GM18867 (cell line): ENCODE measurements around the gene SUN2.

Source experiments
- ATAC-seq: cut with Tn5 transposase; IDR thresholded peaks from one replicate; pipeline ENCODE4 v1.9.1; 2021; ENCODE audit warnings: mild to moderate bottlenecking, moderate library complexity; ENCODE audit not compliant: unreplicated experiment

Gene SUN2

DNA sequence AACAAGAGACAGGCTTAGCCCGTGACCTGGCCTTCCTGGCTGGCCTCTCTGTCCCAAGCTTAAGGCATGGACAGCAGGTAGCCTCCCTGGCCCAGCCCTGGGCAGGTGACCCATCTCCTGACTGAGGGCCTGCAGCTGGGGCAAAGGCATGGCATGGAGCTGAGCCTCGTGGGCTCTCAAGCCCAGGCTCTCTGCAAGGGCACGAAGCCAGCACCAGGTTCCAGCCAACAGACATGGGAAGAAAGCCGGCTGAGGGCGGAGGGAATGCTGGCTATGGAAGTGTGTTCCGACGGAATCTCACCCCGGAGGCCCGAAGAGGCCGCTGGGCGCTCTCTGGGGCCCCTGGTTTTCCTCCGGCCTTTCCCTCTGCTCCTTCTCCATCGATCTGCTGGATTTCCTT lies 25.2 kb upstream of the SUN2 start:
- ATAC-seq = no peak

DNA sequence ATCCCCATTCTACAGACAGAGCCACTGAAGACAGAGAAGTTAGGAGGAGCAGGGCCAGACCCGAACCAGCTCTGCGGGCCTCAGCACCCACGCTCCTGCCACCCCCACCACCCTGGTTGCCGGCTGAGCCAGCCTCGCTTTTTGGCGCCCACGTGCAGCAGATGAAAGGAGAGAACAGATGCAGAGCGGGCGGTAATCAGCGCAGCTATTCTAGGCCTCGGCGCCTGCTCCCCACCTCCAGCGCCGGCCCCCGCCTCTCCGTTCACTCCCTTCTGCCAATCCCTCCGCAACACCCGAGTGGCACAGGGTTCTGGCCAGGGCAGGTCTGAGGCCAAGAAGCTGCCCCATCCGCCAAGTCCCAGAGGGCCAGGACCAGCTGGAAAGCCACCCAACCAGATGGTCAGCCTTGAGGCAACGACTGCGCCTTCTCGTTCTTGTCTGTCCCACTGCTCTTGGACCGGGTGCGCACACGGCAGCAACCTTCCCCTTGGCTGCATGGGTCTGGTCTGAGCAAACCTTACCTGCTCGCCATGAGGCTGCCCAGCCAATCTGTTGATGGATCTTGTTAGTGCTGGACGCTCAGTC lies 21.4 kb upstream of the SUN2 start:
- no peak for ATAC-seq

- no peak for ATAC-seq
These were observed 20.3 kb upstream of the SUN2 start for GRCh38 chr22:38776086-38776485.

DNA sequence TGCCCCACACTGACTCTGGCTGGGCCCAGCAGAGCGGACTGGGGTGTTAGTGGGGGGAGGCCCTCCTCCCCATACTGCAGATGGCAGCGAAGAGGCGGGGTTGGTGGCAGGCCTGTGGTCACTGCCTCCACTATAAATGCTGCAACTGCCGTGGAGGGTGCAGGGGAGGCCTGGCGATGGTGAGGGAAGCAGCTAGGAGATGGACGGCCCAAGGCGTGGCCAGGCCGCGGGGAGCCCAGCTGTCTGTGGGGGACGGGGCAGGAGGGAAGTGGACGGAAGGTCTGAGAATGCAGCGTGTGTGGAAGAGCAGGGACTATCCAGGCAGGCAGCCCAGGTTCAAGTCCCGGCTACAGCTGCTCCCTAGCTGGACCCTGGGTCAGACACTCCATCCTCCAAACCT lies 19.9 kb upstream of the SUN2 start:
- ATAC-seq = no peak

DNA sequence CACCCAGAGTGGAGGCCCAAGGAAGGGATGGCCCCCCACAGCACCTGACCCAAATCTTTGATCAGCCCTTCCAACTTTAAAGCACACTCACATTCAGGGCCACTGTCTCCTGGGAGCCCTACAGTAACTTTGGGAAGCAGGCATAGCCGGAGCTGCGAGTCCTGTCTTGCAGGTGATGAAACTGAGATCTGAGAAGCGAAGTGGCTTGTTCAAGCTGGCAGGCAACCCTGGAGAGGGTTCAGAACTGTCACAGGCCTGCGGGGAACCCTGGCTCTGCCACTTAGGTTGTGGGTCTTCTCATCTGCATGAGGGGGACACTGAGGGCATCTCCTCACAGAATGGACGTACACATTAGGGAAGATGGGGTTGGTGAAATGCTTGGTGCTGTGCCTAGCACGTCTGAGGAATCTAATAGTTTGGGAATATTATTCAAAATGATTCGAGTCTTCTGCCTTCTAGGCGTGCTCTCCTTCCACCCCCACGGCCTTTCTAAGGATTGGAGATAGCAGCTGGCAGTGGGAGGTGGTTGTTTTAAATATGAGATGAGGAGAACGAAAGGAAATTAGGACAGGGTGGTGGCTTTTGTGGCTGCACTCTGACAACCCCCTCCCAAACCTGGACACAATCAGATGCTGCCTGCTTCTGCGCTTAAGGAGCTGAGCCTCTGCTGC lies 18.8 kb upstream of the SUN2 start:
- ATAC-seq = no peak

DNA sequence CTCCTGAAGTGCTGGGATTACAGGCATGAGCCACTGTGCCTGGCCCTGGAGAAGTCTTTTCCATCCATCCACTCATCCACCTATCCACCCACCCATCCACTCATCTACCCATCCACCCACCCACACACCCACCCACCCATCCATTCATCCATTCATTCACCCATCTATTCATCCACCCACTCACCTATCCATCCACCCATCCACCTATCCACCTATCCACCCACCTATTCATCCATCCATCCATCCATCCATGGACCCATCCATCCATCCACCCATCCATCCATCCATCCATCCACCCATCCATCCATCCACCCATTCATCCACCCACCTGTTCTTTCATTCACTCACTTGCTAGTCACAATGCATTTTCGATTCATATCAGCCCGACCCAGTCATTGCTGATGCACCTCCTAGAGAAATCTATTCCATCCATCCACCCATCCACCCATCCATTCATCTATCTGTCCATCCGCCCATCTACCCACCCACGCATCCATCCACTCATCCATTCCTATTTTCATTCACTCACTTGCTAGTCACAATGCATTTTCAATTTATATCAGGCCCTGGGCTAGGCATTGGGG lies 17.7 kb upstream of the SUN2 start:
- no peak for ATAC-seq

DNA sequence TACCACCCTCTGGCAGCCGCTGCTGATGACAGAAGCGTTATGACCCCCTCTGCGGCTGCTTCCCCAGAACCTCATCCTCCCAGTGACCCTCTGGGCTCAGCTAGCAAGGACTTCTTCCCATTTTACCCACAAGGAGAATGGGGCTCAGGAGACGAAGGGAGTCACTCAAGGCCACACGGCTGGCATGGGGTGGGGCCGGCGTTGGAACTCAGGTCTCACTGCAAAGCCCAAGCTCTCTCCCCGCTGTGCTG lies 16.8 kb upstream of the SUN2 start:
- no peak for ATAC-seq

DNA sequence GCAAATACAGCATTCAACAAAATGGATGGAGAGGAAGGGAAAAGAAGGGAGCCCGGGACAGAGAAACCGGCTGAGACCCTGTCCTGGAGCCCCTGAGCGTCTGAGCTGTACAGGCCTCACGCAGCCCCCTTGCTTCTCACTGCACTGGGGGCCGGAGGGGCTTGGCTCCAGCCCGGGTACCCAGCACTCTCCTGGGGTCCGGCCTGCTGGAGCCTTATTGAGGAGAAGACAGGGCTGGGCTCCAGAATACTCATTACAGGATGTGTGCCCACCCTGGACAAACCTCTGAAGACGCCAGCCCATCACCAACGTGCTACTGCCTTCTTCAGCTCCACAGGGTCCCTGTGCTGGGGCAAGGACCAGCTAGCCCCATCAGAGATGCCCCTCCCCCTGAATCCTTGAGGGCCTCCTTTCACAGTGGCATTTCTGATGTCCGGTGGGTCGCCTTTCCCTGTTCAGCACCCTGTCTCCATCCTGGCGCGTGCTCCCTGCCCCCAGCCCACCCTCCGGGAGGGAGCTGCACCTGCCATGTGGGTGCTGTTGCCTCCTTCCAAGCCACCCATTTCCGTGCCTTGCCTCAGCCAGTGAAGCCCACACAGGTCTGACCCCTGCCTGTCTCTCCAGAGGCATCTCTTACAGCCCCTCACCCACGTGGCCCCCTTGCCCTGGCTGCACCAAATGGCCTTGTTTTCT lies 14.6 kb upstream of the SUN2 start:
- no peak for ATAC-seq

DNA sequence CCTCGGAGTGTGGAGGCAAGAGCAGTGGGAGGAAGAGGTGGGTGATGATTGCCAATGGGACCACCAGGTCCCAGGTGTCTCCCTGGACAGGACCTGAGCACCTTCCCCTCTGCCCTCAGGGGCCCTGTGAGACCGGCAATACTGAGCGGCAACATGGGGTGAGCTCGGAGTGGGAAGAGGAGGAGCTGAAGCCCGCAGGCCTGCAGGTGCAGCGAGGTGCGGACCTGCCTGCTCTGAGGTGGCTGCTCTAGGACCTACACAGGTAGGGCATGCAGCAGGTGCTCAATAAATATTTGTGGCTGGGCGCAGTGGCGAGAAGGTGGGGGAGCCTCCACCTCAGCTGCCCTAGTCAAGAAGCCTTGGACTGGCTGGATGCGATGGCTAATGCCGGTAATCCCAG lies 12.2 kb upstream of the SUN2 start:
- no peak for ATAC-seq

- no peak for ATAC-seq
These were observed 11.5 kb upstream of the SUN2 start for GRCh38 chr22:38767313-38767712.

DNA sequence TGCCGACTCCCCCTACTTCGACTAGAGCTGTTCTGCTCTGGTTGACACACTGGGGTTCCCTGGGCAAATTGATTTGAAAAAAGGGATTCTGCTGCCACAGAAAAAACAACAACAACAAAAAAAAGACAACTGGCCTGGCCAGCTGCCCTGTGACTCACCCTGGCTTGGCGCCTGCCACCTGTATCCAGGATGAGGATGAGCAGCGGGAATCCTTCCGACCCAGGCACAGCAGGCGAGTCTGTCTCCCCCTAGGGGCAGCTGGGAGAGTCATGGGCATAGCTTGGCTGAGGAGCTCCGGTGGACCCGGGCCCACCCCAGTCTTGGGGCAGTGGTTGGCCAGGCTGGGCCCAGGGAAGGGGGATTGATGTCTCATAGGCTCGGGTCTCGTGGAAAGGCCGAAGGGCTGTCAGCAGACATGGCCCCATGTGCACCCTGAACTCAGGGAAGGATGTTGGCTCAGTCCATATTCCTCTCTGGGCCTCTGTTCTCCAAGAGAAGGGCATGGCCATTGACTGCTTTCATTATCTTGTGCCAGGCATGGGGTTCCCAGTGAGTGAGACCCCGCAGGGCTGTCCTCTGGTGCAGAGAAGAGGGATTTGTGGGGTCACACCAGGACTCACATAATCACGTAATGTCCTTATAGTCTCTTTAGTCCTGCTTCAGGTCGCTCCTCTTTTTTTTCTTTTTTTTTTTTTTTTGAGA lies 10.4 kb upstream of the SUN2 start:
- ATAC-seq = no peak

DNA sequence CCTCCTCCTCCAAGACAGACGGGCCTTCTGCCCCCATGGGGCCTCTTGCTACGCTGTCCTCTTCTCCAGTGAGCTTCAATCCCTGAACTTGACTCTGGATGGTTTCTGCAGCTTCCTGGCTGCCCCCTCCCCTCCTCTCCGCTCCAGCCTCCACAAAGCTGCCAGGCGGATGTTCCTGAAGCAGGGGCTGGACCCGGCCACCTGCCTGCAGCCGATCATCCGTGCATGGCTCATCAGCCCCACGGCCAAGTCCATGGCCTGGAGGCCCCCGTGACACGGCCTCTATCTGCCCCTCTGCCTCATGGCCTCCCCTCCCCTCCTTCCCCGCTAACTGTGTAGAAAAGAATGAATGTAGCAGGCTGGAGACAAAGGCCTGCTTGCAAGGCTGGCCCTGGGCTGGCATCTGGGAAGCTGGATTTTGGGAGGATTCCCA lies 6.8 kb upstream of the SUN2 start:
- ATAC-seq = no peak

- ATAC-seq = no peak
These were observed 5.7 kb upstream of the SUN2 start for GRCh38 chr22:38761202-38762162.

- no peak for ATAC-seq
These were observed 4.8 kb upstream of the SUN2 start for GRCh38 chr22:38760477-38761201.

- ATAC-seq = no peak
These were observed 3.2 kb upstream of the SUN2 start for GRCh38 chr22:38759005-38759404.

DNA sequence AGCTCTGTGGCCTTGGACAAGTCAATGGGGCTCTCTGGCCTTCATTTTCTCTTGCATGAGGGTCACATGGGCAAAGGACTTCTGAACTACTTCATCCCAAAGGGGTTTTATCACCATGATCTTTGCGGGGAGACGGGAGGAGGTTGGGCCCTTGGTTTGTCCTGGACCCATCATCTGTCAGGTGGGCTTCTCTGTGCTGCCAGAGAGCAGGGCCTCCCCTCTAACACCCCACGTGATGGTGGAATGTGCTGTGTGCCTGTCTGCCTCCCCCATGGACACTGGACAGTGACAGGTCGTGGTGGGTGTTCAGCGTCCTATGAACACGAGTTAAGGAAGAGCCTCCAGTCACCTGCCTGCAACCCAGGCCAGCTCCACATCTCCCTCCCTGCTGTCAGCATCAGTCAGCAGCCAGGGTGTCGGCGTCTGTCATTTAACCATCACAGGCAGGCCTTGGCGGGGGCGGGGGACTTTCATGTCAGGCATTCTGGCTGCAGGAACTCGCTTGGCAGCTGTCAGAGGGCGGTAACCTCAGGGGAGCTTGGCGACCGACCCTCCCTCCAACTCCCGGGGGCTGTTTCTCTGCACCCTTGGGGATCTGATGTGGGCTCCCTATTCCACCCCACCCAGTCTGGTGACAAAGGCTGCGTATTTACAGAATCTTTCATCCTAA lies 2.6 kb upstream of the SUN2 start:
- no peak for ATAC-seq

DNA sequence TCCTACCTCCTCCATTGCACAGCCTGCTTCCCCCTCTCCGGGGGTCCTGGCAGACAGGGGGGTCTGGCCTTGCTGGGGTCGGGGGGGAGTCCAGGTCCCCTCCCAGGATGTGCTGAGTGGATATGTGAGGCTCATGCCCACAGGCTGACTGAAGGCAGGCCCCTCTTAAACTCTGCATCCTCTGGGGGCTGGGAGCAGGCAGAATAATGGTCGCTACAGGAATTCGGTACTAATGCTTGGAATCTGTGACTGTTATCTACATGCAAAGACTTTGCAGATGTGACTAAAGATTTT lies 1.6 kb upstream of the SUN2 start:
- ATAC-seq = no peak

GRCh38 chr22:38756711-38757463 lies 1.1 kb upstream of the SUN2 start:
- no peak for ATAC-seq
